Esophagus muscularis mucosa (tissue), 3 donors: Measurements from ENCODE around the gene ZNF350.

Source experiments
- POLR2A ChIP-seq: fragments of 450-650 bp; IDR thresholded peaks from one replicate; pipeline ENCODE4 v1.6.1; 2017; ENCODE audit warnings: antibody characterized with exemption, moderate library complexity, mild to moderate bottlenecking, low read depth
- TF ChIP-seq, protein P1 (sequence below), 3 experiments: fragments of 200-600 bp in 2 of 3; fragments of 450-650 bp in 1 of 3; sonication (generic) in 2 of 3; IDR thresholded peaks; one replicate each; pipeline ENCODE4 v1.5.1; 2017 to 2019; ENCODE audit warnings: antibody characterized with exemption in 3 of 3, mild to moderate bottlenecking in 2 of 3, moderate library complexity in 1 of 3

DNA sequence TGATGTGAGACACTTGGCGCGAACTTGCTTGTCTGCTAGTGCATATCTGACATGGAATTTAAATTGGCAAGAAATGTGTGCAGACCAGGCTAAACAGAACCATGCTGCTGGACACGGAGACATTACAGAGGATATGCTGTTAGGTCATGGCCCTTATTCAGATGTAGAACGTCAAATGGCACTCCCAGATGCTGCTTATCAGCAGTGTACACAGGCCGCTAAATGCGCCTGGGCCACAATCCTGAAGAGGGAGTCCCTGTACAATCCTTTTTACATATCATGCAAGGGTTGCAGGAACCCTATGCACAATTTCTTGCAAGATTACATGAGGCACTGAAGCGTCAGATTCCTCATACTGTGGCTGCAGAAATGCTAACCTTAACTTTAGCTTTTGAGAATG lies 9.3 kb downstream of the ZNF350 start:
- TF ChIP-seq, protein P1, sequence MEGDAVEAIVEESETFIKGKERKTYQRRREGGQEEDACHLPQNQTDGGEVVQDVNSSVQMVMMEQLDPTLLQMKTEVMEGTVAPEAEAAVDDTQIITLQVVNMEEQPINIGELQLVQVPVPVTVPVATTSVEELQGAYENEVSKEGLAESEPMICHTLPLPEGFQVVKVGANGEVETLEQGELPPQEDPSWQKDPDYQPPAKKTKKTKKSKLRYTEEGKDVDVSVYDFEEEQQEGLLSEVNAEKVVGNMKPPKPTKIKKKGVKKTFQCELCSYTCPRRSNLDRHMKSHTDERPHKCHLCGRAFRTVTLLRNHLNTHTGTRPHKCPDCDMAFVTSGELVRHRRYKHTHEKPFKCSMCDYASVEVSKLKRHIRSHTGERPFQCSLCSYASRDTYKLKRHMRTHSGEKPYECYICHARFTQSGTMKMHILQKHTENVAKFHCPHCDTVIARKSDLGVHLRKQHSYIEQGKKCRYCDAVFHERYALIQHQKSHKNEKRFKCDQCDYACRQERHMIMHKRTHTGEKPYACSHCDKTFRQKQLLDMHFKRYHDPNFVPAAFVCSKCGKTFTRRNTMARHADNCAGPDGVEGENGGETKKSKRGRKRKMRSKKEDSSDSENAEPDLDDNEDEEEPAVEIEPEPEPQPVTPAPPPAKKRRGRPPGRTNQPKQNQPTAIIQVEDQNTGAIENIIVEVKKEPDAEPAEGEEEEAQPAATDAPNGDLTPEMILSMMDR (IDR thresholded peaks at IDR 0.05): no peak
- no peak for TF ChIP-seq POLR2A
